NCI-H446 (cell line): ENCODE data around the gene XG.
"Not testable (repeated sequence)": the region's sequence is repeated elsewhere in the genome, so short reads cannot be mapped to it uniquely, and the experiment has no call there.

ENCODE experiments used
- DNase-seq, 2 experiments: peaks; one replicate each; lab custom pipeline; 2025; lab: John Stamatoyannopoulos, UW

Gene XG

GRCh38 chrX:2781226-2781571 is 29.4 kb downstream of the XG start:
- DNase-seq = no peak

- DNase-seq = no peak
Observed at GRCh38 chrX:2781698-2782097, 29.9 kb downstream of the XG start.

- DNase-seq = no peak
Observed at GRCh38 chrX:2782171-2782570, 30.3 kb downstream of the XG start.

GRCh38 chrX:2782778-2783177 is 30.9 kb downstream of the XG start:
- no peak for DNase-seq

GRCh38 chrX:2784026-2784425 is 32.2 kb downstream of the XG start:
- no peak for DNase-seq

- DNase-seq = no peak
Observed at GRCh38 chrX:2785538-2785937, 33.7 kb downstream of the XG start.

GRCh38 chrX:2788980-2789379 is 37.1 kb downstream of the XG start:
- no peak for DNase-seq

GRCh38 chrX:2789569-2789968 is 37.7 kb downstream of the XG start:
- DNase-seq = no peak

GRCh38 chrX:2793752-2794151 is 41.9 kb downstream of the XG start:
- no peak for DNase-seq

GRCh38 chrX:2794336-2794735 is 42.5 kb downstream of the XG start:
- DNase-seq = no peak

- DNase-seq = not testable (repeated sequence)
Observed at GRCh38 chrX:2796808-2797207, 45.0 kb downstream of the XG start.

GRCh38 chrX:2799369-2799768 is 47.5 kb downstream of the XG start:
- no peak for DNase-seq

GRCh38 chrX:2799980-2800379 is 48.1 kb downstream of the XG start:
- not testable (repeated sequence) for DNase-seq

- no peak for DNase-seq
Observed at GRCh38 chrX:2801223-2801622, 49.4 kb downstream of the XG start.

- DNase-seq = not testable (repeated sequence)
Observed at GRCh38 chrX:2802376-2803090, 50.7 kb downstream of the XG start.

- not testable (repeated sequence) for DNase-seq
Observed at GRCh38 chrX:2803486-2803885, 51.6 kb downstream of the XG start.

- DNase-seq = not testable (repeated sequence)
Observed at GRCh38 chrX:2804106-2804843, 52.4 kb downstream of the XG start.

GRCh38 chrX:2804858-2805257 is 53.0 kb downstream of the XG start:
- not testable (repeated sequence) for DNase-seq

GRCh38 chrX:2811271-2811670 is 59.4 kb downstream of the XG start:
- DNase-seq = no peak

GRCh38 chrX:2812161-2812907 is 60.5 kb downstream of the XG start:
- DNase-seq = peak in 1 of 2 experiments; percentile 12

- DNase-seq = no peak
Observed at GRCh38 chrX:2817036-2817435, 65.2 kb downstream of the XG start.

- no peak for DNase-seq
Observed at GRCh38 chrX:2819345-2820135, 67.7 kb downstream of the XG start.
